ENCODE data around the gene MRPL41.
"Not testable (repeated sequence)": the region's sequence is repeated elsewhere in the genome, so short reads cannot be mapped to it uniquely, and the experiment has no call there.

Gene MRPL41

GRCh38 chr9:137524981-137525317 lies 26.7 kb upstream of the MRPL41 start:
- H3K4me3 ChIP-seq (ENCODE audit: low read length) = no peak overlapping the region
- no peaks in the 10 kb centered on the region for H4K20me1 ChIP-seq (ENCODE audit: insufficient read depth, low read length)
- no peaks in the 10 kb centered on the region for H3K79me2 ChIP-seq (ENCODE audit: low read length)
- H3K9me3 ChIP-seq (ENCODE audit: insufficient read depth, low read length) = no peaks in the 10 kb centered on the region
- H3K27ac ChIP-seq (ENCODE audit: low read length) = no peak overlapping the region
- no peak overlapping the region for H3K9ac ChIP-seq (ENCODE audit: low read length)
- H3K27me3 ChIP-seq (ENCODE audit: low read depth, low read length) = no peaks in the 10 kb centered on the region; the same call in 1 of the 2 replicates
- peak overlapping the region; percentile 54 for H3K4me2 ChIP-seq (ENCODE audit: low read length)
- H2AFZ ChIP-seq (ENCODE audit: low read depth, low read length) = no peak overlapping the region
- no peaks in the 10 kb centered on the region for H3K36me3 ChIP-seq (replicated peaks; ENCODE audit: low read depth, low read length)
- H3K4me1 ChIP-seq (ENCODE audit: low read length) = no peaks in the 10 kb centered on the region
- TF ChIP-seq EZH2phosphoT487 (IDR thresholded peaks at IDR 0.05; ENCODE audit: low read depth) (no peak), CTCF (IDR thresholded peaks at IDR 0.05; ENCODE audit: low read depth, low read length) (no peak)

- no peaks in the 10 kb centered on the region; the same call in 1 of the 2 replicates for H3K27me3 ChIP-seq (ENCODE audit: low read depth, low read length)
- peaks cover 8% of the 10 kb centered on the region for H3K4me1 ChIP-seq (ENCODE audit: low read length)
- H3K27ac ChIP-seq (ENCODE audit: low read length) = no peak overlapping the region
- no peaks in the 10 kb centered on the region for H4K20me1 ChIP-seq (ENCODE audit: insufficient read depth, low read length)
- no peaks in the 10 kb centered on the region for H3K79me2 ChIP-seq (ENCODE audit: low read length)
- no peak overlapping the region for H3K4me2 ChIP-seq (ENCODE audit: low read length)
- H3K9me3 ChIP-seq (ENCODE audit: insufficient read depth, low read length) = no peaks in the 10 kb centered on the region
- H3K36me3 ChIP-seq (replicated peaks; ENCODE audit: low read depth, low read length) = no peaks in the 10 kb centered on the region
- H3K9ac ChIP-seq (ENCODE audit: low read length) = no peak overlapping the region
- no peak overlapping the region for H2AFZ ChIP-seq (ENCODE audit: low read depth, low read length)
- no peak overlapping the region for H3K4me3 ChIP-seq (ENCODE audit: low read length)
- TF ChIP-seq CTCF (IDR thresholded peaks at IDR 0.05; ENCODE audit: low read depth, low read length) (no peak), EZH2phosphoT487 (IDR thresholded peaks at IDR 0.05; ENCODE audit: low read depth) (no peak)
These were observed 21.3 kb upstream of the MRPL41 start for GRCh38 chr9:137530331-137530730.

GRCh38 chr9:137531099-137531765 lies 20.4 kb upstream of the MRPL41 start:
- Histone ChIP-seq H3K36me3 (replicated peaks; ENCODE audit: low read depth, low read length) (no peaks in the 10 kb centered on the region), H3K27me3 (ENCODE audit: low read depth, low read length) (no peaks in the 10 kb centered on the region; the same call in 1 of the 2 replicates), H3K9me3 (ENCODE audit: insufficient read depth, low read length) (no peaks in the 10 kb centered on the region), H3K4me3 (ENCODE audit: low read length) (no peak overlapping the region), H3K4me2 (ENCODE audit: low read length) (no peak overlapping the region), H4K20me1 (ENCODE audit: insufficient read depth, low read length) (no peaks in the 10 kb centered on the region), H3K79me2 (ENCODE audit: low read length) (no peaks in the 10 kb centered on the region), H3K4me1 (ENCODE audit: low read length) (peaks cover 8% of the 10 kb centered on the region), H3K9ac (ENCODE audit: low read length) (no peak overlapping the region), H2AFZ (ENCODE audit: low read depth, low read length) (no peak overlapping the region), H3K27ac (ENCODE audit: low read length) (no peak overlapping the region)
- TF ChIP-seq CTCF (IDR thresholded peaks at IDR 0.05; ENCODE audit: low read depth, low read length) (no peak), EZH2phosphoT487 (IDR thresholded peaks at IDR 0.05; ENCODE audit: low read depth) (no peak)

- not testable (repeated sequence) for H3K79me2 ChIP-seq (ENCODE audit: low read length); H2AFZ ChIP-seq (ENCODE audit: low read depth, low read length); H3K9ac ChIP-seq (ENCODE audit: low read length); H3K4me1 ChIP-seq (ENCODE audit: low read length); H3K27me3 ChIP-seq (ENCODE audit: low read depth, low read length); H3K27ac ChIP-seq (ENCODE audit: low read length); H3K36me3 ChIP-seq (replicated peaks; ENCODE audit: low read depth, low read length); H3K4me2 ChIP-seq (ENCODE audit: low read length); H4K20me1 ChIP-seq (ENCODE audit: insufficient read depth, low read length); H3K9me3 ChIP-seq (ENCODE audit: insufficient read depth, low read length); H3K4me3 ChIP-seq (ENCODE audit: low read length)
These were observed 18.7 kb upstream of the MRPL41 start for GRCh38 chr9:137532891-137533468.
